ENCODE data around the gene NFKBIB. TPM values are rescaled to one million over a fixed set of nuclear protein-coding genes. Genes with fewer than 3 reads are reported as not detected.

Gene NFKBIB
- total RNA-seq, 1 experiment from 2014 or later, result 43.7 TPM

DNA sequence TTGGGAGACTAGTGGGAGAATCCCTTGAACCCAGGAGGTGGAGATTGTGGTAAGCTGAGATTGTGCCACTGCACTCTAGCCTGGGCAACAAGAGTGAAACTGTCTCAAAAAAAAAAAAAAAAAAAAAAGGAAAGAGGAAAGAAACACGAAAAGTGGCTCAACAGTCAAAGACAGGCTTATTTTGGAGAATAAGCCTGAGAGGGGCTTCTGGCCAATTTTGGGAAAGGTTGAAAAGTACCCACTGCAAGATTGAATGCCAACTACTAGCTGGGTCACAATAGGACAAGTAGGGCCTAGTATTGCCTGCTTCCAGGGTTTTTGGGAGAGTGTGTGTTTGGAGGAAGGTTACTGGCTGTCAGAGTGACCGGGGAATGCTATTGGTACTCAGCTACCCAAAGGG is 58.5 kb downstream of the NFKBIB start:
- H2AFZ ChIP-seq (ENCODE audit: low read length), result no peak overlapping the region
- CTCF ChIA-PET, result no interaction called here

More for the DNA sequence above, 58.5 kb downstream of the NFKBIB start:
- POLR2A ChIA-PET (ENCODE audit: unreplicated experiment), result no interaction called here
- H3K9ac ChIP-seq (ENCODE audit: low read length), result no peak overlapping the region
- intact Hi-C loops (cut with micrococcal nuclease), result loop anchor here (10.0 kb wide), 1 partner anchor 554 kb away; the partner anchor contains the start of gene FAM98C
- no peaks in the 10 kb centered on the region for H3K27me3 ChIP-seq (ENCODE audit: low read length)
- DNase-seq (no peak), ATAC-seq (no peak)
- TF ChIP-seq EZH2phosphoT487 (IDR thresholded peaks at IDR 0.05; ENCODE audit: borderline replicate concordance, low read length) (no peak), EZH2 (IDR thresholded peaks at IDR 0.05; ENCODE audit: low read length, unreplicated experiment) (no peak)
- TF ChIP-seq, protein P1, sequence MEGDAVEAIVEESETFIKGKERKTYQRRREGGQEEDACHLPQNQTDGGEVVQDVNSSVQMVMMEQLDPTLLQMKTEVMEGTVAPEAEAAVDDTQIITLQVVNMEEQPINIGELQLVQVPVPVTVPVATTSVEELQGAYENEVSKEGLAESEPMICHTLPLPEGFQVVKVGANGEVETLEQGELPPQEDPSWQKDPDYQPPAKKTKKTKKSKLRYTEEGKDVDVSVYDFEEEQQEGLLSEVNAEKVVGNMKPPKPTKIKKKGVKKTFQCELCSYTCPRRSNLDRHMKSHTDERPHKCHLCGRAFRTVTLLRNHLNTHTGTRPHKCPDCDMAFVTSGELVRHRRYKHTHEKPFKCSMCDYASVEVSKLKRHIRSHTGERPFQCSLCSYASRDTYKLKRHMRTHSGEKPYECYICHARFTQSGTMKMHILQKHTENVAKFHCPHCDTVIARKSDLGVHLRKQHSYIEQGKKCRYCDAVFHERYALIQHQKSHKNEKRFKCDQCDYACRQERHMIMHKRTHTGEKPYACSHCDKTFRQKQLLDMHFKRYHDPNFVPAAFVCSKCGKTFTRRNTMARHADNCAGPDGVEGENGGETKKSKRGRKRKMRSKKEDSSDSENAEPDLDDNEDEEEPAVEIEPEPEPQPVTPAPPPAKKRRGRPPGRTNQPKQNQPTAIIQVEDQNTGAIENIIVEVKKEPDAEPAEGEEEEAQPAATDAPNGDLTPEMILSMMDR (conservative IDR thresholded peaks at IDR 0.05; ENCODE audit: low read depth, low read length), result no peak
- H4K20me1 ChIP-seq (ENCODE audit: low read length), result no peaks in the 10 kb centered on the region
- H3K36me3 ChIP-seq (ENCODE audit: low read depth, low read length), result no peaks in the 10 kb centered on the region
- BruUV-seq (replicated peaks), result no TSS peak
- H3K9me3 ChIP-seq (ENCODE audit: low read length), result no peaks in the 10 kb centered on the region
- H3K4me2 ChIP-seq (ENCODE audit: low read length), result no peak overlapping the region
- H3K4me1 ChIP-seq (ENCODE audit: insufficient read depth, low read length), result peaks cover 3% of the 10 kb centered on the region; the same call in 1 of the 2 replicates
- no peak overlapping the region for H3K4me3 ChIP-seq (ENCODE audit: low read length)
- no peaks in the 10 kb centered on the region for H3K9me2 ChIP-seq (replicated peaks; ENCODE audit: low read length)
- no peaks in the 10 kb centered on the region for H3K79me2 ChIP-seq (ENCODE audit: low read length)
- no peak overlapping the region for H3K27ac ChIP-seq (ENCODE audit: low read length)
- H3F3A ChIP-seq (ENCODE audit: low read length, unreplicated experiment), result no peaks in the 10 kb centered on the region

Other genes with a start within 250 kb of the NFKBIB start
- 3.8 and 5.5 TPM in 2 replicates for gene CAPN12, start 155.5 kb upstream of the NFKBIB start, total RNA-seq (2014; rRNA removed)
- gene LGALS7, start 126.5 kb upstream of the NFKBIB start, total RNA-seq (2014; rRNA removed), result not detected in 2 replicates
- gene LGALS7B, start 110.8 kb upstream of the NFKBIB start, total RNA-seq (2014; rRNA removed), result not detected in 2 replicates
- 0.51 TPM in 1 of 2 replicates, not detected in the other for gene LGALS4, start 87.0 kb upstream of the NFKBIB start, total RNA-seq (2014; rRNA removed)
- 41.8 and 78.9 TPM in 2 replicates for gene ECH1, start 68.2 kb upstream of the NFKBIB start, total RNA-seq (2014; rRNA removed)
- 315 and 331 TPM in 2 replicates for gene HNRNPL, start 50.0 kb upstream of the NFKBIB start, total RNA-seq (2014; rRNA removed)
- 1.2 and 3.2 TPM in 2 replicates for gene RINL, start 21.7 kb upstream of the NFKBIB start, total RNA-seq (2014; rRNA removed)
- gene SIRT2, start 351 bp upstream of the NFKBIB start, total RNA-seq (2014; rRNA removed), result 37.9 and 55.2 TPM in 2 replicates
- 0.26 TPM in 1 of 2 replicates, not detected in the other for gene CCER2, start 12.2 kb downstream of the NFKBIB start, total RNA-seq (2014; rRNA removed)
- gene SARS2, start 30.8 kb downstream of the NFKBIB start, total RNA-seq (2014; rRNA removed), result 26.7 and 28.3 TPM in 2 replicates
- 143 and 156 TPM in 2 replicates for gene MRPS12, start 31.0 kb downstream of the NFKBIB start, total RNA-seq (2014; rRNA removed)
- not detected in 2 replicates for gene FBXO17, start 75.8 kb downstream of the NFKBIB start, total RNA-seq (2014; rRNA removed)
- 7.1 and 16.5 TPM in 2 replicates for gene FBXO27, start 132.6 kb downstream of the NFKBIB start, total RNA-seq (2014; rRNA removed)
- 3.4 and 5.0 TPM in 2 replicates for gene ACP7, start 184.4 kb downstream of the NFKBIB start, total RNA-seq (2014; rRNA removed)
- 13.5 and 16.2 TPM in 2 replicates for gene PAK4, start 225.8 kb downstream of the NFKBIB start, total RNA-seq (2014; rRNA removed)

All from PC-3 (cell line).